DMS79 (cell line): ENCODE data around the gene CFAP46.

Experiments
- DNase-seq: peaks from one replicate; lab custom pipeline; 2025; lab: John Stamatoyannopoulos, UW

CFAP46 gene

GRCh38 chr10:132768346-132769248 lies 173.8 kb downstream of the CFAP46 start:
- no peak for DNase-seq

- DNase-seq = no peak
Observed at GRCh38 chr10:132766291-132766690, 176.1 kb downstream of the CFAP46 start.

GRCh38 chr10:132765435-132765834 lies 176.9 kb downstream of the CFAP46 start:
- DNase-seq = no peak

- DNase-seq = no peak
Observed at GRCh38 chr10:132764108-132764507, 178.3 kb downstream of the CFAP46 start.

- no peak for DNase-seq
Observed at GRCh38 chr10:132763545-132763944, 178.8 kb downstream of the CFAP46 start.

- no peak for DNase-seq
Observed at GRCh38 chr10:132762267-132762666, 180.1 kb downstream of the CFAP46 start.

GRCh38 chr10:132761395-132762060 lies 180.8 kb downstream of the CFAP46 start:
- DNase-seq = no peak

GRCh38 chr10:132758865-132759264 lies 183.5 kb downstream of the CFAP46 start:
- DNase-seq = no peak
